Cerebellar cortex (tissue), 1 donor: ENCODE results near the gene DCLK1.

Source experiments
- DNase-seq: peaks from one replicate; pipeline ENCODE4 v3.0.0-alpha.2; 2015; ENCODE audit warnings: low spot score

The DCLK1 gene

DNA sequence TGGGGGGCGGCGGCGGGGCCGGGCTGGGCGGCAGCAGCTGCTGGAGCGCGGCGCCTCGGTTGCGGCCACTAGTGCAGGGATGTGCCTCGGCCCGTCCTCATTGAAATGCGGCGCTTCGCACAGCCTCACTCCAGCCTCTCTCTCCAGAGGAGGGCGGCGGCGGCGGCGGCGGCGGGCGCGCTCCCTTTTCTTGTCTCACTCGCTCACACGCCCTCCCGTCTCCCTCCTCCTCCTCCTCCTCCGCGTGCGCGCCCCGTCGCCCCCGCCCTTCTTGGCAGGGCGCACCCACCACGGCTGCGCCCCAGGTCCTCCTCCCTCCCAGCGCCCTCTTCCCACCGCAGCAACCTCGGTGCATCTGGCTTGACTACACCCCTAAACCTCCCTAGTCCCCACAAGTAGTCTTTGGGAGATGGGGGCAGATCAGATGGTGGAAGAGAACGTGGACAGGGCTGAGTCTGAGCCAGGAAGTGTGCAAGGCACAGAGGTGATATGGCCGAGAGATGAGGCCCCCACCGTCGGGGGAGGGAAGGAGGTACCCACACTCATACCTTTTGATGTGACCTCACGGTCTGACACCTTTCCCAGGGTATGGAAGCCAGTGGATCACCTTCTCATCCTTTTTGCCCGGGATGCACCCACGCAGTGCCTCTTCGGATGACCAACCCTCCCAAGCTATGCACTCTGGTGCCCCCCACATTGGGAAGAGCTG is at the start of gene DCLK1:
TSS of gene DCLK1 (minus strand) at position 161 of the 709 bp plus-strand sequence.
- no peak for DNase-seq

DNA sequence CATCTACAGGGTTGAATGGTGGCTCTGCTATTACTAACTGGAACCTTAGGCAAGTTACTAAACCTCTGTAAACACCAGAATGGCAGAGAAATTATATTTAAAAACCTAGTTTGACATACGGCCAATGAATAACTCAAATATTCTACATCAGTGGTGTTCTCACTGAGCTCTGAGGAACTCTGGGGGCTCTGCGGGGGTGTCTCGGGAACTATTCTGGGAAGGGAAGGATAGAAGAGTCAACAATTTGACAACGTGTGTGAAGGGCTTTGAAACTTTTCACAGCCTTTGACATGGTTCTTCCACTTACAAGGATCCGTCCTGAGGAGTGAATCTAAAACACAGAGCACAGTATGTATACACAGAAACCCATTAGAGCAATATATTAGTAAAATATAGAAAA is 44.4 kb upstream of the DCLK1 start:
- no peak for DNase-seq

DNA sequence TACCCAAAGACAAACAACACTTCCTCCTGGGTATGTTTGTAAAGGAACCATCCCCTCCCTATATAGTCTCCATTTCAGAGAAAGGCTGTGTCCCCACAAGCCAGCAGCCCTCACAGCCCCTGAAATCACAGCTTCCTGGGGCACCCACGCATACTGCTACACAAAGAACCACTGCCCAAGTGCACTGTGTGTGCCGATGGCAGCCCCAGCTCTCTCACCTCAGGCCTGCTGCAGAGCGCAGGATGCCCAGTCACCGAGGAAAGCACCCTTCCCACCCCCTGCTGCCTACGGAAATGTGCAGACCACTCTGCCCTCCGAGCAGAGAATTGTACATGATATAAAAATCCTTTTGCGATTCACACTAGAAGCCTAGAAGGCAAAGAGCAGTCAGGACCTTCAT is 43.7 kb upstream of the DCLK1 start:
- DNase-seq = no peak

DNA sequence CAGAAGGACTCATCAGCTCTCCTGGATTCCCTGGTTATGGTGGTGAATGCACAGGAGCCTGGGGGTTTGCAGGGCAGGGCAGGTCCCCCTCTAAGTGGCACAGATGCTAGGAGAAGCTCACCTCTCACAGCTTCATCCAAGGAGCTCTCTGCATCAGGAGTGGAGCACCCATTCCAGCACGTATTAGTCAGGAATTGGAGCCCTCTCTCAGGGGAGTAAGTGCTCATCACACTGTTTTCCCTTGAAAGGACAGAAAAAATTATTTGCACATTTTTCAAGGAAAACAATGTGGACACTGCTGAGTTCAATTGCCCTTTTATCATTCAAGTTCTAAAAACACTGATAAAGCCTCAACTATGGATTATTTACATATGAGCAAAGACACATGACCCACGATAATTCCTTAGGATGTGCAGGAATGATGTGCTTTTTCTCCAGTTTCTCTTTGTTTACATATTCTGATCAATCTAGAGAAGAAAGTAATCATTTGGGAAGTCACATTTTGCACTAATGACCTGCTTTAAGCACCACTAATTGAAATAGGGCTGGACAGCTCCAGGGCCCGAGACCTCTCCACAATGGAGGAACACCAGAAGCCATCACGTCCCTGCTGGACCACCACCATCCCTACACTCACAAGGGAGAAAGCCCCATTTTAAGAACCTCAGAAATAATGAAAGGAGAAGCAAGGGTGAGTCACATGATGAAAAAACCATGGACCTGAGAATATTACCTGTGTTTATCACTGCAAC is 42.6 kb upstream of the DCLK1 start:
- DNase-seq = no peak

DNA sequence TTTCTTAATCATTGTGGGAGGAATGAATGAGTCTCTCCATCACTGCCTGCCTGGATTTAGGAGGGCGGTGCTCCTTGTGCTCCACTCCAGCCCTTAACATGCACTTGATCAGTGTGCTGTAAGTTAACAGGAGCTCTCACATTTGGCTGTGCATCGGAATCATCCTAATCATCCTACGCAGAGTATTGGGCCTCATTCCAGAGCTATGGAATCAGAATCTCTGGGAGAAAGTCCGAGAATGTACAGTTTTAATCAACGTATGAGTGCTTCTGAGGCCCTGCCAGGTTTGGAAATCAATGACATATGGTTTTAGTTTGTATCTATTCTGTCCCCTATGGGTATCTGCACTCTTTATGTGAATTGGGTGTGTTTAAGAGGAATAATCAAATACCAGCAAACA is 34.9 kb upstream of the DCLK1 start:
- DNase-seq = no peak

DNA sequence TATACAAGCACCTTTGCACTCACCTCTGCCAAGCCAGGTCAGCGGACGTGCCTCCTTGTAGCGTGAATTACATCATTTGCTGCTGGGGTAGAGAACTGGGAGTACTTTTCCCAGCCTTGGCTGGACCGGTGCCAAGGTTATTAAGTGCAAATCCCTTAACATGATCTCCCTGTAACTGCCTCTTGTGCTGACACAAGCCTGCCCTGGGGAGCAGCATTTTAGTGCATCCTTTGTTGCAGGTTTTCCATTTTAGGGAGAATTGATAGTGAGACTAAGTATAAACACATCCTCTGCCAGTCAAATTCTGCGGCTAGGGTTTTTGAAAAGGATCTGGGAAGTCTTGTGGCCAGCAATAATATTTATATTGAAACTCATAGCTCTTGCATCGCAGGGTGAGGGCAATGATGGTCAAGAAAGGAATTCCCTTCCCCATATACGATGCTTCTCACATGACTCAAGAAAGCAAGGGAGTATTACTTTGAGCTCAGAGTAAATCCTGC is 32.7 kb upstream of the DCLK1 start:
- no peak for DNase-seq

DNA sequence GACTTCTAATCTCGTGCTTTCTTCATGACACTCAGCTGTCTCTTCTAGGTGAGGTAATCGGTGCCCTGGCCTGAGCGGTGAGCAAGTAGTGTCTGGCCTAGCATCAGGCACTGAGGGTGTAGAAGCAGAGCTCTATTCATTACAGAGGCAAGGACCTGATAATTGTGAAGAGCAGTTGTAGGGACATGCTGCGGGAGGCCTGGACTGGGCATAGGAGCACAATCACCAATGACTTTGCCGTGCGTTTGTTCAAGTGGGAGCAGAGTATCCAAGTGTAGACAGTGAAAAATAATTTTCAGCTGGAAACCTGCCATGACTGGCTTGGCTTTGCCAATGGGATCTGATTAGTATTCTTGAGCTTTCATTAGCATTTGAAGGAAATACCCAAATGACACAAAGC is 32.1 kb upstream of the DCLK1 start:
- DNase-seq = no peak

DNA sequence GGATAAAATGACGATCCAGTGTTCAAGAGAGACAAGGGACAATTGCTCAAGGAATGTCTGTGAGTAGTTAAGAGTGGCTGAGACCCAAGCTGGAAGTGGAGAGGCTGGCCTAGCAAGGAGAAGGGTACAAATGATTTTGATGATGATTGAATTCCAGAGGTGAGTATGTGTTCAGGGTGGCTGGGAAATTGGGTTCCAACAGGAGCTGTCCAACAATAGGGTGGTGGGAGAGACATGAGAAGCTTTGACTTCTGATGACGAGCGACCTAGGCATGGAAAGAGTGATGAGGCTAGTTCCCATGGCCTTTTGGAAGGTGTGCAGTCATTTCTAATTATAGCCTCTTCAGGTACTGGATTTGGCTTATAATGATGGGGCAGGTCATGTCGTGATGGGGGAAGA is 29.1 kb upstream of the DCLK1 start:
- no peak for DNase-seq

DNA sequence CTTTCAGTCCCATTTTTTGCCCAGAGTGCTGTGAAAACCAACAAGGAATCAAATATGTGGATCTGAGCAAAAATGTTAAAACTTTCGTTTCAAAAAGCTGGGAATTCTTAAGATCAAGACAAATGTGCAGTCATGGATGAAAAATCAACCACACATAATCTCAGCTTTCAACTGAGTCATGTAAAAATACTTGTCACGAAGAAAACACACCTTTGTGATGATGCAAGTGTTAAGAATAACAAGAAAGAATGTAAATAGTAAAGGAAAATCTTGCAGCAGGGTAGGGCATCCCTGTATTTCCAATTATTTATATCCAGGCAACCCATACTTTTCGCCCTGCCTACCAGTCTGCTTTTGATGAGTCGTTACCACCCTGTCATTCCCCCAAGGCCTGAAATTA is 27.4 kb upstream of the DCLK1 start:
- no peak for DNase-seq

DNA sequence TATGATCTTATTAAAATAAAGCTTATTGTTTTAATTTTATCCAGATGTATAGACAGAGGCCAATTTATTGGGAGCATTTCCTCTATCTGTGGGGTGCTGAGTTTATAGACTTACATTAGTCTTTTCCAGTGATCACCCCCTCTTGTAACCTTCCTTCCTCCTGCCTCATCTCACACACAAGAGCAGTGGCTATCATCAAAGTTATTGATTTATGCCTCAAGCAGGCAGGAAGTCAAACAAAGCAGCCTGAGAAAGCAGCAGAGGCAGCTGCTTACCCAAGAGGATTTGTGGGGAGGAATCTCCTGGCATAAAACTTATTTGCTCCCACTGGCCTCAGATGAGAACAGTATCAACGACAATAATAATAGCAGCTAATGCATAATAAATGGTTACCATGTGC is 26.3 kb upstream of the DCLK1 start:
- DNase-seq = no peak

DNA sequence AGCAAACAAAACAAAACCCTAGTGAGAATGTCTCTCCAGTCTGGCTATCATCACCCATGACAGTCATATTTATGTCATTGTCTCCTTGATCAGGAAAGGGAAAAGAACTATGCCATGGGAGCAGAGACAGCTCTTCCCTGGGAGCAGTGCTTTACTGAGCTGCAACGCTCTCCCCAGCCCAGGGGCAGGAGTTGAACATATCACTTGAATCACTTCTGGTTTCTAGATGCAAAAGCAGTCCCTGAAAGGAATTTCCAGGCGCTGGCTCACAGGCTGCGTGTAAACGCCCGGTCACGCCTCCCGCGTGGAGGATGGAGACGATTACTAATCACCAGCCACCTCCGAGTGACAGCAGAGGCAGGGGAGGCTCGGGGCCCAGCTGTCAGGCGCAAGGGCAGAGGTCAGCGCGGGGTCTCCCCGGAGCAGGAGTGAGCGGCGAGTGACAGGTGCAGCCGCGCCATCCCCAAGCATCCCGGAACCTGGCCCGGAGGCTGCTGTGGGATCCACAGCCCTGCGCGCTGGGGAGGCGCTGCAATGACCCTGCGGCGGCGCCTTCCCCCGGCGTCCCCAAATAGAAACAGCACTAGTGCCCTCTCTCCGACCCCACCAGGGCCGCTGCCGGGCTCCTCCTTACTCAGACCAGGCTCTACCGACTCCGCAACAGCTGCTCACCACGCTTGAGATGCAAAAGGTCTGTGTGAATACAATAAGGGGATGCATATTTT is 23.5 kb upstream of the DCLK1 start:
- no peak for DNase-seq

DNA sequence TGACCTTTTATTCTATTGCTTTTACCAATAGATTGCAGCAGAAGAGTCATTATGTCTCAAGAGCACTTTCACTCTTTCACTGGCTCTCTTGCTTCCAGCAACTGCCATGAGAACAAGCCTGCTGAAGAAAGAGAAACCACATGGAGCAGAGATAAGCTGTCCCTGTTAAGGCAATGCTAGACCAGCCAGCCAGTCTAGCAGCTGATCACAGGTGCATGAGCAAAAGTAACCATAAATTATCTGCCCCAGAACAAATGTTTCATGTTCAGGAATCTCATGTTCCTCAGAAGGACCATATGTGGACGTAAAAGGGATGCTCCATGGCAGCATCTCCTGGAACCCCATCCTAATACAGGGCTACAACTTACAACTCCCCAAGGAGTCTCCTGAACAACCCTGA is 20.4 kb upstream of the DCLK1 start:
- DNase-seq = no peak

DNA sequence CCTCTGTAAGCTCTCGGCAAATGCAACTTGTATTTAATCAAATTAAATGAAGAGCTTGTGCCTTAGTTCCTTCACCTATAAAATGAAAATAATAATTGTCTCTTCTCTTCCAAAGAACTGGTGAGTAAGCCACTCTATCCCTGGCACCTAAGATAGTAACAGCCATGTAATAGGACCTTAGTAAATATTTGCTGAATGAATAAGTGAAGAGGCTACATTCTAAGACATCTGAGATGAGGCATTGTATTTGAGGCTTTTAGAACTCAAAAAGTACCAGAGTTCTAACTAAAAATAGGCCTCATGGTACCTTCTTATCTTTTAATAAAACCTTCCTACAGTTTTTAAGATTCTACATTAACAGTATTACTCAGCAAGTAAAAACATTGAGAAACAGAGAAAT is 17.3 kb upstream of the DCLK1 start:
- DNase-seq = no peak

DNA sequence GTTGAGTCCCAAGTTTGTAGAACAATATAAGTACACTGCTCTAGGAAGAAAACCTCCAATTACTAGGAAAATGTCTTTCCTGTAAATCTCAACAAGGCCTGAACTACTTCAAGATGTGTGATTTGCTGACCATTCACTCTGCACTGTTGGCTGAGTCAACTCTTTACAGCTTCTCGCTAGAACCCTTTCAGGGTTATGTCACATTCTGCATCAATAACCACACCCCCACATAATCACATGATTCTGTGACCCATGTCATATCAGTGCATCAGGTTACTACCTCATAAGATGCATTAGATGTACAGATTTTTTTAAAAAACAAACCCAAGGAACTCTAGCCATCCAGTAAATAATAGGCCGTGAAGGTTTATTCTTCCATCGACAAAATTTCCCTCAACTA is 16.1 kb upstream of the DCLK1 start:
- no peak for DNase-seq

DNA sequence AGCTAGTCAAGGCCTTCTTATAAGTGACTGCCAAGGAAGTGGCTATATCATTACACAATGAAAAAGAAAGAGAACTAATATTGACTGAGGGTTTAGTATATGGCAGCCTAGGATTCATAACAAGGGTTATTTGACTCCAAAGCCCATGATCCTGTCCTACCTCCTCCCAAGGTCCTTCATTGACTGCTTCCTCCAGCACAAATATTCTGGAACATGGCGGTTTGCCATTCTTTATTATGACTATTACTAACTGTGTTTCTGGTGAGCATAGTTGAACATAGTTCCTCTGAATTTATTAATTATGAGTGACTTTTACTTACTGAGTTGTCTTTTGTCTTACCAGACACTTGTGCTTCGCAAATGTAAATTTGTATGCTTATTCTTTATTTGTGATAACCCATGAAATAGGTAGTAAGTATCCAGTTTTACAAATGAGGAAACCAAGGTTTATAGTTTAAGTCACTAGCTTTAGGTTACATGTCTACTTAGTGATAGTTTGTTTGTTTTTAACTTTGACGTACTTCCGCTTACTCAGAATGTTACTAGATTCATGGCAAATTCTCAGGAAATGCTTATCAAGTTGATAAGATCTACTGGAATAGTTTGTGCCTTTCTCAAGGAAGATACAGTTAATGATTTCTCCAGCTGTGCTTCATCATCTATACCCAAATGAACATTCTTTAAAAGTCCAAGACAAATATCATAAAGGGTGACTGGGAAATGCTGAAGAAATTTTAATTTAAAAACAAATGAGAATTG is 15.5 kb upstream of the DCLK1 start:
- DNase-seq = no peak

DNA sequence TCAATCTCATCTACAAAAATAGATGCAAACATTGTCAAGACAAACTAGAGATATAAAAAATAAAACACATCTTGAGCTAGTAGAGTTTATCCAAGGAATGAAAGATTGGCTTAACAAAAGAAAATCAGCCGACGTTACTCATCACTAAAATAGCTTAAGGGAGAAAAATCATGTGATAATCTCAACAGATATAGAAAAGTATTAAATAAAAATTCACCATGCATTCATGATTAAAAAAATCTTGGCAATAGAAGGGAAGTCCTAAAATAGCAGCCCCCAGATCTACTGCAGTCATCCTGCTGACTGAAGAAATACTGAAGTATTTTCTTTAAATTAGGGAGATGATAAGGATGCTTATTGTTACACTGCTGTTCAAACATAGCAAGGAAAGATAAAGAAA is 12.6 kb upstream of the DCLK1 start:
- no peak for DNase-seq

DNA sequence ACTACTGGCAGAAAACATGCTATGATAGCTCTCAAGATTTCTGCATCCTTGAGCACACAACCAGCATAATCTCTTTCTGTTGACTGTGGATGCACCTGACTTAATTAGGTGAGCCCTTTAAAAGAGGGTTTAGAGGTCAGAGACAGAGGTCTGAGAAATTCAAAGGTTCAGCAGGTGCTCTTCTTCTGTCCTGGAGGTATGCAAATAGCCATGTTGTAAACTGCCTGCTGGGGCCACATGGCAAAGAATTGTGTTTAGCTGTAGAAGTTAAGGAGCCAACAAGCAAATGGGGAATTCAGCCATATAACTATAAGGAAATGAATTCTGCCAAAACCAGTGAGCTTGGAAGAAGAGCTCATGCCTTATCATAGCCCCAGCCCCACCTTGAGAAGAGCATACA is 11.6 kb upstream of the DCLK1 start:
- DNase-seq = no peak

DNA sequence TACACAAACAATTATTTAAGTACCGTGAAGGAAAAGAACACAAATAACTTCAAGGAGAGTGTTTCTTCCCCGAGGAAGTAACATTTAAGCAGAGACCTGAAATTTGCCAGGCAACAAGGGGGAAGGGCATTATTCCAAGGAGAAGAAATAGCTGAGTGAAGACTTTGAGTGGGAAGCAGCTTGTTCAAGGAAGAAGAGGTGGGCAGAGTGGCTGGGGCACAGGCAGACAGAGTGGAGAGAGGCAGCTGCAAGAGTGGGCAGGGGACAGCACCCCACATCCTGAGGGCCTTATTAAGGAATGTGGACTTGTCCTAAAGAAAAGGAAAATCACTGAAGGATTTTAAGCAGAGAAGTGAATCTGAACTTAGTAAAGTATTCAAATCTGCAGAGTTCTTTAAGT is 4.7 kb upstream of the DCLK1 start:
- no peak for DNase-seq

DNA sequence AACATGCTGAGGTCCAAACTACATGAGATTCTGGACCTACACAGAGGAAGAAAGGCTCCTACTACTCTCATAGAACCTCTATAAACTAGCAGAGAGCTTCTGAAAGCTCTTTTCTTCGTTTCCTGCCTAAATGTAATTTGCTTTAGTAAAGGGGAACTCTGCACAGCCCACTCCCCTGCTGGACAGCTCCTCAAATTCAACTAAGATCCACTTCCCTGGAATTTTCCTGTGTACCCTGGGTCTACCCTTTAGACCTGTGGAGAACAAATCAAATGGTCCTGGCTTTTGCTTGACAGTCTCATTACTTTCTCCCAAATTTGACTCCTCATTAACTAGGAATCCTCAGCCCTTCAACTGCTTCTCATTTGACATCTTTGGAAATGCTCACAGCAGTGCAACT is 3.5 kb upstream of the DCLK1 start:
- no peak for DNase-seq

DNA sequence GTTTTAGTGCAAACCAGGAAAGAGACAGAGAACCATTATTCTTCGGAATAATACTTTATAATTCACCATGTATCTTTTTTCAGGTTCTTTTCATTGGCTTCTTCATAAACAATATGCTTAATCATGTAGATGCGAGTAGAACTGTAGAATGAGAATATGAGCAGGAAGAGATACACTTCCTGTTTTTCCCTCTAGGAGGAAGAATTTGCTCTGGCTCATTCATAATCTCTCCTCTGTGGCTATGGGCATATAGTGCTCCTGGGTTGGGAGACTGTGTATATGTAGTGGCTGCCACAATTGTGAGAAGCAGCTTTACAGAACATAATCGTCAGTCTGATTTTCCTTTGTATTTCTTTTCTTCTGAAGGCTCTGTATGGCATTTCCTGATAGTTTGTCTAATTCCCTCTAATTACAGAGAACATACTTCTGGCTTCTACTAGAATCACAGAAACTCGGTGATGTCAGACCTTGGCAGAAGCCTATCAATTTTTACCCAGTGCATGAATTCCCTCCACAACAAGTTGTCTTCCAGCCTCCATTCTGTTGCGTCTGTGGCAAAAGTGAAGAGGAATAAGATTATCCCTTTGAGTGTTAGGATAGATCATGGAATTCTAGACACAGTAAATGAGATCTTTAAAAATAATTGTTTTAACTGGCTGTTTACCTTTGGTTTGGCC is 2.9 kb upstream of the DCLK1 start:
- DNase-seq = no peak

DNA sequence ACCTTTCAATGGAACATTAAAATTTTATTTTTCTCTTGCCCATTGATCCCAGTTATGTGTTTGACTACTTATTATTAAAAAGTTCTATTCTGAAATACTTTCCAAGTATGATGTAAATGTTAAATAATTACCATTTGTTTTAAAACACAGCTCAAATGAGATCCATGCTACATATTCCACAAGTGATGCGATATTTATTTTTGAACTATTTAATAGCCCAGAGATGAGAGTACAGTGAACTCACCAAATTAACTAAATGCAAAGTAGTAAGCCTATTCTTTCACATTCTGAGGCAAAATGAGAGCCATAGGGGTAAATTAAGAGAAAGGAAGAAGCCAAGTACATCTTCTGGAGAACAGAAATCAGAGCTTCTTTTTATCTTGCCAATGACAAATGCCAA is 1.2 kb upstream of the DCLK1 start:
- no peak for DNase-seq

DNA sequence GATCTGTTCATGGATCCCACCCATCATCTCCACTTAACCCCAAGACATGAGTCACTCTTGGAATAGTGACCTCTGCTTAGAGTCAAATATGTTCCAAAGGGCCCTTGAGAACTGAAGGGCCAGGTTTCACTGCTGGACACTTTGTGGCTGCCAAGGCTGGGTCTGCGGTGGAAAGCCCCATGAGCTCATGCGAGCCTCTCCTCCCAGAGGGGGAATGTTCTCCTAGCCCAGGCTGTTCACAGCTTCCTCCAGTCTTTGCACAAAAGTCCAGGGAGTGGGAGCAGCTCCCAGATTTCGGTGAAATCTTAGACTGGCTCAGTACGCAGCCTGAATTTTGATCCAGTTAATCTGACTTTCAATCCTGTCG is 732 bp upstream of the DCLK1 start:
- no peak for DNase-seq
